ENCODE measurements around the gene MAPK10.

MAPK10 gene

DNA sequence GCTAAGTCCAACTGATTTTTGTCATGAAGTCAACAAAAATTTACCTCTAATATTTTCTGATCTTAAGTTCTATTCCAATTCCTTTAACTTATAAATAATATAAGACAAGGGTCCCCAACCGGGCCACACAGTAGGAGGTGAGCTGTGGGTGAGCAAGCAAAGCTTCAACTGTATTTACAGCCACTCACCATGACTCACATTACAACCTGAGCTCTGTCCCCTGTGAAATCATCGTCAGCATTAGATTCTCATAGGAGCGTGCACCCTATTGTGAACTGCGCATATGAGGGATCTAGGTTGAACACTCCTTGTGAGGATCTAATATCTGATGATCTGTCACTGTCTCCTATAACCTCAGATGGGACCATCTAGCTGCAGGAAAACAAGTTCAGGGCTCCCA is 227.4 kb downstream of the MAPK10 start:
- TF ChIP-seq, protein P1, sequence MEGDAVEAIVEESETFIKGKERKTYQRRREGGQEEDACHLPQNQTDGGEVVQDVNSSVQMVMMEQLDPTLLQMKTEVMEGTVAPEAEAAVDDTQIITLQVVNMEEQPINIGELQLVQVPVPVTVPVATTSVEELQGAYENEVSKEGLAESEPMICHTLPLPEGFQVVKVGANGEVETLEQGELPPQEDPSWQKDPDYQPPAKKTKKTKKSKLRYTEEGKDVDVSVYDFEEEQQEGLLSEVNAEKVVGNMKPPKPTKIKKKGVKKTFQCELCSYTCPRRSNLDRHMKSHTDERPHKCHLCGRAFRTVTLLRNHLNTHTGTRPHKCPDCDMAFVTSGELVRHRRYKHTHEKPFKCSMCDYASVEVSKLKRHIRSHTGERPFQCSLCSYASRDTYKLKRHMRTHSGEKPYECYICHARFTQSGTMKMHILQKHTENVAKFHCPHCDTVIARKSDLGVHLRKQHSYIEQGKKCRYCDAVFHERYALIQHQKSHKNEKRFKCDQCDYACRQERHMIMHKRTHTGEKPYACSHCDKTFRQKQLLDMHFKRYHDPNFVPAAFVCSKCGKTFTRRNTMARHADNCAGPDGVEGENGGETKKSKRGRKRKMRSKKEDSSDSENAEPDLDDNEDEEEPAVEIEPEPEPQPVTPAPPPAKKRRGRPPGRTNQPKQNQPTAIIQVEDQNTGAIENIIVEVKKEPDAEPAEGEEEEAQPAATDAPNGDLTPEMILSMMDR (IDR thresholded peaks at IDR 0.05; ENCODE audit: insufficient read depth, low read depth, low read length, missing control alignments) = no peak
- no peak for DNase-seq (ENCODE audit: low read depth)
- H3K4me3 ChIP-seq (ENCODE audit: low read depth, low read length) = no peak overlapping the region

DNA sequence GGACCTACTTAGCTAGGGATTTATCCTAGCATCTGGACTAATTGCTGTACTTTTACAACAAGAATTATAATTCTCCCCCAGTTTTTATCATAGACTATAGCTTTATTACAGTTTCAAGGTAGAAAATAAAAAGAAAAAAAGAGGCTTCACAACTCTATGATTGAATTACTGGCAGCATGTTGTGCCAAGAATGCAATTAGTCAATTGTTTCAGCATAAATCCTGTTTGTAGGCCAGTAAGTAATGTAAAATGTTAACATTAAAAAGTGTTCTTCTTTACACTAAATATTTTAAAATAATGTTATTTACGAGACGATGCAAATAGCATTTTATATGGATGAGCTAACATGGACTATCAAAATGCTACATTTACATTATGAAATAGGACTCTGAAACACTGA is 228.4 kb downstream of the MAPK10 start:
- H3K4me3 ChIP-seq (ENCODE audit: low read depth, low read length) = no peak overlapping the region
- TF ChIP-seq, protein P1 (IDR thresholded peaks at IDR 0.05; ENCODE audit: insufficient read depth, low read depth, low read length, missing control alignments) = no peak
- no peak for DNase-seq (ENCODE audit: low read depth)

GRCh38 chr4:86130160-86130933 is 229.5 kb downstream of the MAPK10 start:
- DNase-seq (ENCODE audit: low read depth) = no peak
- H3K4me3 ChIP-seq (ENCODE audit: low read depth, low read length) = no peak overlapping the region
- TF ChIP-seq, protein P1 (IDR thresholded peaks at IDR 0.05; ENCODE audit: insufficient read depth, low read depth, low read length, missing control alignments) = no peak

GRCh38 chr4:86129546-86129945 is 230.3 kb downstream of the MAPK10 start:
- TF ChIP-seq, protein P1 (IDR thresholded peaks at IDR 0.05; ENCODE audit: insufficient read depth, low read depth, low read length, missing control alignments) = no peak
- DNase-seq (ENCODE audit: low read depth) = no peak
- no peak overlapping the region for H3K4me3 ChIP-seq (ENCODE audit: low read depth, low read length)

DNA sequence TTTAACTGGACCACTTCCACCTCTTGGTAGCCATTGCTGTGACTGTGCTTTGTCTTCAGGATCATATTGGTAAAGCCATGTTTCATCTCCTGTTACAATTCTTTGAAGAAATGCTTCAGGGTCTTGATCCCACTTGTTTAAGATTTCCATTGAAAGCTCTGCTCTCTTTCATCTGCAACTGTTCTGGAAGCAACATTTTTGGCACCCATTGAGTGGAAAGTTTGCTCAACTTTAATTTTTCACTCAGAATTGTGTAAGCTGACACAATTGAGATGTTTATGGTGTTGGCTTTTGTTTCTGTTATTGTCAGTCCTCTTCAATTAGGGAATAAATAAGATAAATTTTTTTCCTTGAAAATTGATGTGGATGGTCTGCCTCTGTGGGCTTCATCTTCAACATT is 237.4 kb downstream of the MAPK10 start:
- TF ChIP-seq, protein P1 (IDR thresholded peaks at IDR 0.05; ENCODE audit: insufficient read depth, low read depth, low read length, missing control alignments) = no peak
- no peak overlapping the region for H3K4me3 ChIP-seq (ENCODE audit: low read depth, low read length)
- DNase-seq (ENCODE audit: low read depth) = no peak

DNA sequence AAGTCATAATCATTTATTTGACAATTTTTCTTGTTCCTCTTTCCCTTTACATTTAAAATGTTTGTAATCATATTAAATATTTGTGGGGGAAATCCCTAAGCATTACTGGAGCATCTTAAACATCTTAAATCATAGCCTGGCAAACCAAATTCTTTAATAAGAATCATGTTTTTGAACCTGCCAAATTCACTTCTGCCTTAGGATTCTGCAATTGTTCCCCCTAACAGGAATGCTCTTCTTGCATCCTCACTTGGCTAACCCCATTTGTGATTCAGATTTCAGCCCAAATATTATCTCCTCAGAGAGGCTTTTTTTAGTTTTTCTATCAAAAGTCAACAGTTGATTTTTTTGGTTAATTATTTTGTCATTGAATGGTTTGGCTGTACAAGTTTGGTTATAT is 241.1 kb downstream of the MAPK10 start:
- no peak for DNase-seq (ENCODE audit: low read depth)
- TF ChIP-seq, protein P1 (IDR thresholded peaks at IDR 0.05; ENCODE audit: insufficient read depth, low read depth, low read length, missing control alignments) = no peak
- no peak overlapping the region for H3K4me3 ChIP-seq (ENCODE audit: low read depth, low read length)
